Stomach (tissue), 4 donors: ENCODE data around the gene FRRS1.

Experiments used
- CTCF ChIP-seq, 7 experiments: fragments of 450-650 bp in 4 of 7; fragments of 200-600 bp in 3 of 7; sonication (generic) in 3 of 7; IDR thresholded peaks; one replicate each; pipeline ENCODE4 v1.5.1; 2016 to 2019; ENCODE audit warnings: antibody characterized with exemption in 7 of 7, control low read depth in 2 of 7, mild to moderate bottlenecking in 1 of 7
- POLR2A ChIP-seq, 4 donors: fragments of 450-650 bp; IDR thresholded peaks; one replicate each; pipeline ENCODE4 v1.6.1; 2016; ENCODE audit warnings: antibody characterized with exemption in 4 of 4, control low read depth in 2 of 4, mild to moderate bottlenecking in 1 of 4, moderate library complexity in 1 of 4

GRCh38 chr1:99788896-99789295, 22.5 kb upstream of the FRRS1 start:
- no peak for TF ChIP-seq CTCF (IDR thresholded peaks at IDR 0.05)
- TF ChIP-seq POLR2A (IDR thresholded peaks at IDR 0.05) = no peak
